SU-DHL-6 (cell line): ENCODE results near the gene LTBP1.

Experiments used
- EZH2phosphoT487 ChIP-seq: fragments of 200-600 bp; sonication (generic), shearing (Covaris generic); conservative IDR thresholded peaks from 2 replicates; pipeline ENCODE4 v1.6.1; 2018; ENCODE audit warnings: mild to moderate bottlenecking, antibody characterized with exemption, low read length, moderate library complexity, mixed read lengths
- TF ChIP-seq, protein P1 (sequence below): fragments of 200-600 bp; sonication (generic); IDR thresholded peaks from one replicate; pipeline ENCODE4 v1.5.1; 2017; ENCODE audit warnings: antibody characterized with exemption, mild to moderate bottlenecking, low read length, moderate library complexity; ENCODE audit not compliant: insufficient read depth, poor library complexity, severe bottlenecking

DNA sequence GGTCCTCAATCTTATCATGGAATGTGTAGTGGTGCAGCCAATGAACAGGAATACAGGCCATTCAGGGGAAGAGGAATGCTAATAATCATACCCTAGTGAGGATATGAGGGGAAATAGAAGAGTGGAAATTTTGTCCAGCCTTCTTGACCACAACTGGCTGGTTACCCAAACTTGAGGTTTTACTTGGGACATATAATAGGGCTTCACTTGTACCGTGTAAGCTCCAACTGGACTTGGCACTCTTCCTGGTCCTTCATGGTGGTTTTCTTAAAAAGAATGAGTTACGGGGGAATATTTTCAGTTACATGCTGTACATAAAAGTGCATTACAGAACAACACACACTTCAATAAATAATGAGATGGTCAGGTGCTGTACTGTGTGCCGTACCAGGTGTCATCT, 294.8 kb downstream of the LTBP1 start:
- TF ChIP-seq, protein P1, sequence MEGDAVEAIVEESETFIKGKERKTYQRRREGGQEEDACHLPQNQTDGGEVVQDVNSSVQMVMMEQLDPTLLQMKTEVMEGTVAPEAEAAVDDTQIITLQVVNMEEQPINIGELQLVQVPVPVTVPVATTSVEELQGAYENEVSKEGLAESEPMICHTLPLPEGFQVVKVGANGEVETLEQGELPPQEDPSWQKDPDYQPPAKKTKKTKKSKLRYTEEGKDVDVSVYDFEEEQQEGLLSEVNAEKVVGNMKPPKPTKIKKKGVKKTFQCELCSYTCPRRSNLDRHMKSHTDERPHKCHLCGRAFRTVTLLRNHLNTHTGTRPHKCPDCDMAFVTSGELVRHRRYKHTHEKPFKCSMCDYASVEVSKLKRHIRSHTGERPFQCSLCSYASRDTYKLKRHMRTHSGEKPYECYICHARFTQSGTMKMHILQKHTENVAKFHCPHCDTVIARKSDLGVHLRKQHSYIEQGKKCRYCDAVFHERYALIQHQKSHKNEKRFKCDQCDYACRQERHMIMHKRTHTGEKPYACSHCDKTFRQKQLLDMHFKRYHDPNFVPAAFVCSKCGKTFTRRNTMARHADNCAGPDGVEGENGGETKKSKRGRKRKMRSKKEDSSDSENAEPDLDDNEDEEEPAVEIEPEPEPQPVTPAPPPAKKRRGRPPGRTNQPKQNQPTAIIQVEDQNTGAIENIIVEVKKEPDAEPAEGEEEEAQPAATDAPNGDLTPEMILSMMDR: no peak
- no peak for TF ChIP-seq EZH2phosphoT487
